ENCODE results near the gene CDKL1.
A peak's percentile ranks its signal among the peaks of the same experiment; 100 is the strongest.
"Not testable (repeated sequence)": the region's sequence is repeated elsewhere in the genome, so short reads cannot be mapped to it uniquely, and the experiment has no call there.

Gene CDKL1

GRCh38 chr14:50357124-50357523, 39.6 kb downstream of the CDKL1 start:
- peak; percentile 49 for DNase-seq (ENCODE audit: low read depth)
- no peak overlapping the region for H3K4me3 ChIP-seq (ENCODE audit: low read length)
- no peak for TF ChIP-seq CTCF (conservative IDR thresholded peaks at IDR 0.05; ENCODE audit: low read length)

GRCh38 chr14:50356283-50356682, 40.4 kb downstream of the CDKL1 start:
- not testable (repeated sequence) for DNase-seq (ENCODE audit: low read depth); H3K4me3 ChIP-seq (ENCODE audit: low read length)

- H3K4me3 ChIP-seq (ENCODE audit: low read length), result no peak overlapping the region
- DNase-seq (ENCODE audit: low read depth), result no peak
- no peak for TF ChIP-seq CTCF (conservative IDR thresholded peaks at IDR 0.05; ENCODE audit: low read length)
Observed at GRCh38 chr14:50355692-50356091, 41.0 kb downstream of the CDKL1 start.

- no peak for TF ChIP-seq CTCF (conservative IDR thresholded peaks at IDR 0.05; ENCODE audit: low read length)
- no peak overlapping the region for H3K4me3 ChIP-seq (ENCODE audit: low read length)
- no peak for DNase-seq (ENCODE audit: low read depth)
Observed at GRCh38 chr14:50354527-50354926, 42.2 kb downstream of the CDKL1 start.

GRCh38 chr14:50353126-50353525, 43.6 kb downstream of the CDKL1 start:
- DNase-seq (ENCODE audit: low read depth), result peak; percentile 55
- H3K4me3 ChIP-seq (ENCODE audit: low read length), result peak overlapping the region; percentile 29
- TF ChIP-seq CTCF (conservative IDR thresholded peaks at IDR 0.05; ENCODE audit: low read length), result no peak

- no peak for DNase-seq (ENCODE audit: low read depth)
- no peak for TF ChIP-seq CTCF (conservative IDR thresholded peaks at IDR 0.05; ENCODE audit: low read length)
- H3K4me3 ChIP-seq (ENCODE audit: low read length), result peak overlapping the region; percentile 29
Observed at GRCh38 chr14:50352584-50352983, 44.1 kb downstream of the CDKL1 start.

GRCh38 chr14:50350975-50351374, 45.7 kb downstream of the CDKL1 start:
- no peak for TF ChIP-seq CTCF (conservative IDR thresholded peaks at IDR 0.05; ENCODE audit: low read length)
- peak; percentile 89 for DNase-seq (ENCODE audit: low read depth)
- H3K4me3 ChIP-seq (ENCODE audit: low read length), result no peak overlapping the region

GRCh38 chr14:50348933-50349332, 47.7 kb downstream of the CDKL1 start:
- TF ChIP-seq CTCF (conservative IDR thresholded peaks at IDR 0.05; ENCODE audit: low read length), result no peak
- no peak overlapping the region for H3K4me3 ChIP-seq (ENCODE audit: low read length)

More at GRCh38 chr14:50348933-50349332, 47.7 kb downstream of the CDKL1 start:
- DNase-seq (ENCODE audit: low read depth), result no peak

Measured in AG10803 (cell line).